Measurements from ENCODE around the gene ANKRD10. TPM values are rescaled to one million over a fixed set of nuclear protein-coding genes. Genes with fewer than 3 reads are reported as not detected.
"Not testable (repeated sequence)": the region's sequence is repeated elsewhere in the genome, so short reads cannot be mapped to it uniquely, and the experiment has no call there.

Gene ANKRD10
- total and polyA plus RNA-seq, 3 donors from 2014 or later, result 65.2 to 180 (median 132) TPM

GRCh38 chr13:110841406-110841805, 73.5 kb downstream of the ANKRD10 start:
- no peaks in the 10 kb centered on the region for H3K9me3 ChIP-seq
- intact Hi-C loops (cut with DNase I; ENCODE audit: low total_unique reads), result no loop called here
- no peak overlapping the region for H3K4me3 ChIP-seq

GRCh38 chr13:110838867-110839538, 75.9 kb downstream of the ANKRD10 start:
- H3K9me3 ChIP-seq, result no peaks in the 10 kb centered on the region
- peaks cover 26% of the 10 kb centered on the region for H3K4me1 ChIP-seq
- TF ChIP-seq POLR2A (IDR thresholded peaks at IDR 0.05) (no peak), CTCF (IDR thresholded peaks at IDR 0.05) (no peak)
- no peak overlapping the region for H3K4me3 ChIP-seq
- no peaks in the 10 kb centered on the region for H3K27me3 ChIP-seq
- H3K36me3 ChIP-seq (ENCODE audit: low read depth, missing control alignments), result no peaks in the 10 kb centered on the region
- DNase-seq, result no peak
- WGBS, 2 donors, result 90 to 95% methylated on average over 4 of the region's 4 CpGs
- peak overlapping the region in 1 of 2 donors; percentile 74 for H3K27ac ChIP-seq
- intact Hi-C loops (cut with DNase I; ENCODE audit: low total_unique reads), result no loop called here

More at GRCh38 chr13:110841406-110841805, 73.5 kb downstream of the ANKRD10 start:
- Histone ChIP-seq H3K4me1 (peaks cover 20% of the 10 kb centered on the region), H3K36me3 (ENCODE audit: low read depth, missing control alignments) (no peaks in the 10 kb centered on the region), H3K27ac (no peak overlapping the region), H3K27me3 (no peaks in the 10 kb centered on the region)
- WGBS, 2 donors, result 91 to 96% methylated on average over 2 of the region's 2 CpGs
- DNase-seq, result no peak
- no peak for TF ChIP-seq POLR2A (IDR thresholded peaks at IDR 0.05)
- no peak for TF ChIP-seq CTCF (IDR thresholded peaks at IDR 0.05)

GRCh38 chr13:110838116-110838515, 76.8 kb downstream of the ANKRD10 start:
- peaks cover 31% of the 10 kb centered on the region for H3K4me1 ChIP-seq
- intact Hi-C loops (cut with DNase I; ENCODE audit: low total_unique reads), result no loop called here
- H3K27ac ChIP-seq, result peak overlapping the region; percentile 60 to 74
- WGBS, 2 donors, result 26 to 43% methylated on average over 8 of the region's 8 CpGs
- DNase-seq, result no peak
- no peaks in the 10 kb centered on the region for H3K9me3 ChIP-seq
- no peaks in the 10 kb centered on the region for H3K27me3 ChIP-seq
- H3K4me3 ChIP-seq, result no peak overlapping the region
- TF ChIP-seq POLR2A (IDR thresholded peaks at IDR 0.05) (no peak), CTCF (IDR thresholded peaks at IDR 0.05) (no peak)
- no peaks in the 10 kb centered on the region for H3K36me3 ChIP-seq (ENCODE audit: low read depth, missing control alignments)

GRCh38 chr13:110837397-110838061, 77.3 kb downstream of the ANKRD10 start:
- intact Hi-C loops (cut with DNase I; ENCODE audit: low total_unique reads), result not testable (repeated sequence)
- WGBS, 2 donors, result 33 to 58% methylated on average over 5 of the region's 5 CpGs

GRCh38 chr13:110836605-110836903, 78.3 kb downstream of the ANKRD10 start:
- TF ChIP-seq POLR2A (IDR thresholded peaks at IDR 0.05), result no peak
- TF ChIP-seq CTCF (IDR thresholded peaks at IDR 0.05), result no peak
- Histone ChIP-seq H3K27me3 (no peaks in the 10 kb centered on the region), H3K4me3 (no peak overlapping the region), H3K4me1 (peaks cover 38% of the 10 kb centered on the region), H3K36me3 (ENCODE audit: low read depth, missing control alignments) (no peaks in the 10 kb centered on the region), H3K27ac (peak overlapping the region; percentile 60 to 74), H3K9me3 (no peaks in the 10 kb centered on the region)
- no peak for DNase-seq
- intact Hi-C loops (cut with DNase I; ENCODE audit: low total_unique reads), result no loop called here
- 49 to 85% methylated on average over 2 of the region's 2 CpGs for WGBS, 2 donors

More at GRCh38 chr13:110837397-110838061, 77.3 kb downstream of the ANKRD10 start:
- Histone ChIP-seq H3K27ac (peak overlapping the region; percentile 60 to 74), H3K4me1 (peaks cover 37% of the 10 kb centered on the region)
- H3K9me3 ChIP-seq; H3K36me3 ChIP-seq (ENCODE audit: low read depth, missing control alignments); H3K4me3 ChIP-seq; DNase-seq; H3K27me3 ChIP-seq: not testable (repeated sequence)
